K562 (cell line): ENCODE data around the gene TREH. TPM values are rescaled to one million over a fixed set of nuclear protein-coding genes. Genes with fewer than 3 reads are reported as not detected.

Experiments
- KAT7 ChIP-seq: sonication (generic); formaldehyde crosslinking; IDR thresholded peaks from 2 replicates; pipeline ENCODE4 v1.8.0; 2022; ENCODE audit warnings: missing genetic modification reagents, mild to moderate bottlenecking, borderline replicate concordance
- polyA plus RNA-seq, 8 experiments: library from polyadenylated mRNA; depleted of rRNA in 4 of 8; stranded (reverse) in 5 of 8; unstranded in 3 of 8; fragments of >200 nt; fragmentation: Nextera tagmentation in 2 of 8; fragmentation: Illumina TruSeq in 1 of 8; extraction: Ambion mirVana in 2 of 8; extraction: Trizol in 1 of 8; gene quantifications; 2 replicates each; pipeline versions ENCODE4 v1.2.1 to v1.2.3, GENCODE V29; 2011 to 2014; ENCODE audit warnings: inconsistent platforms in 1 of 8, missing spikeins in 1 of 8
- total RNA-seq, 7 experiments: library from RNA; depleted of rRNA in 6 of 7; stranded (reverse); fragments of >200 nt in 6 of 7; fragmentation: Illumina TruSeq in 2 of 7; extraction: Trizol in 2 of 7; gene quantifications; 2 replicates each; pipeline versions ENCODE4 v1.2.1 to v1.2.3, GENCODE V29; 2011 to 2021; ENCODE audit warnings: low replicate concordance in 1 of 7
- TF ChIP-seq, protein P1 (sequence below), 3 experiments: fragments of 200-800 bp in 1 of 3; sonication (Bioruptor generic) in 1 of 3; sonication (generic) in 1 of 3; formaldehyde crosslinking in 1 of 3; IDR thresholded peaks; 2 replicates each; pipeline versions ENCODE4 v1.6.1 to v1.8.0; 2016 to 2022; ENCODE audit warnings: mild to moderate bottlenecking in 2 of 3, missing compliant biosample characterization in 2 of 3, missing genetic modification characterization in 2 of 3, missing genetic modification reagents in 1 of 3
- TF ChIP-seq, protein P2 (sequence below): sonication (generic); formaldehyde crosslinking; IDR thresholded peaks from 2 replicates; pipeline ENCODE4 v1.8.0; 2023; ENCODE audit warnings: mild to moderate bottlenecking, missing genetic modification reagents
- TF ChIP-seq, protein P3 (sequence below), 2 experiments: fragments of 450-650 bp; IDR thresholded peaks; 2 replicates each; pipeline ENCODE4 v1.6.1; 2016
- TF ChIP-seq, protein P4 (sequence below): fragments of 450-650 bp; IDR thresholded peaks from 2 replicates; pipeline ENCODE4 v1.7.1; 2018; ENCODE audit warnings: mild to moderate bottlenecking, low read depth; ENCODE audit not compliant: partially characterized antibody
- TF ChIP-seq, protein P5 (sequence below): fragments of 450-650 bp; IDR thresholded peaks from 2 replicates; pipeline ENCODE4 v1.6.1; 2017; ENCODE audit warnings: antibody characterized with exemption, mild to moderate bottlenecking

The TREH gene
- total and polyA plus RNA-seq, 9 of the 15 experiments (the other 6 are each of a cell fraction or from before 2014, with no cell fraction given), result 0.09 to 0.20 (median 0.11) TPM; not detected in 6

DNA sequence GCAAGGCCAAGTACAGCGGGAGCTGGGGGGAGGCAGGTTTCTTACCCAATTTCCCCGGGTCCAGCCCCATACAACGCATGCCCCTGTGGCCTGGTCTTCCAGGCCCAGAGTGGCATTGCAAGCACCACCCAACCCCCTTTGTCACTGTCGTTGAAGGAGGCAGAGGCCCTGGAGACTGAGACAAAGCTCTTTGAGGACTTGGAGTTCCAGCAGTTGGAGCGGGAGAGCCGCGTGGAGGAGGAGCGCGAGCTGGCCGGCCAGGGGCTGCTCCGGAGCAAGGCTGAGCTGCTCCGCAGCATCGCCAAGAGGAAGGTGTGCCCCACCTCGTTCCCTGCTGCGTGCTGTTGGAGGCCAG is 44.2 kb downstream of the TREH start (continued):
- TF ChIP-seq, protein P1, sequence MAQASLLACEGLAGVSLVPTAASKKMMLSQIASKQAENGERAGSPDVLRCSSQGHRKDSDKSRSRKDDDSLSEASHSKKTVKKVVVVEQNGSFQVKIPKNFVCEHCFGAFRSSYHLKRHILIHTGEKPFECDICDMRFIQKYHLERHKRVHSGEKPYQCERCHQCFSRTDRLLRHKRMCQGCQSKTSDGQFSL (CRISPR knock-in tag; IDR thresholded peaks at IDR 0.05), result 0 out of 2 replicates have a peak, but pooled peaks have one; percentile 18
- TF ChIP-seq, protein P1 (tag; IDR thresholded peaks at IDR 0.05), result no peak
- TF ChIP-seq, protein P2, sequence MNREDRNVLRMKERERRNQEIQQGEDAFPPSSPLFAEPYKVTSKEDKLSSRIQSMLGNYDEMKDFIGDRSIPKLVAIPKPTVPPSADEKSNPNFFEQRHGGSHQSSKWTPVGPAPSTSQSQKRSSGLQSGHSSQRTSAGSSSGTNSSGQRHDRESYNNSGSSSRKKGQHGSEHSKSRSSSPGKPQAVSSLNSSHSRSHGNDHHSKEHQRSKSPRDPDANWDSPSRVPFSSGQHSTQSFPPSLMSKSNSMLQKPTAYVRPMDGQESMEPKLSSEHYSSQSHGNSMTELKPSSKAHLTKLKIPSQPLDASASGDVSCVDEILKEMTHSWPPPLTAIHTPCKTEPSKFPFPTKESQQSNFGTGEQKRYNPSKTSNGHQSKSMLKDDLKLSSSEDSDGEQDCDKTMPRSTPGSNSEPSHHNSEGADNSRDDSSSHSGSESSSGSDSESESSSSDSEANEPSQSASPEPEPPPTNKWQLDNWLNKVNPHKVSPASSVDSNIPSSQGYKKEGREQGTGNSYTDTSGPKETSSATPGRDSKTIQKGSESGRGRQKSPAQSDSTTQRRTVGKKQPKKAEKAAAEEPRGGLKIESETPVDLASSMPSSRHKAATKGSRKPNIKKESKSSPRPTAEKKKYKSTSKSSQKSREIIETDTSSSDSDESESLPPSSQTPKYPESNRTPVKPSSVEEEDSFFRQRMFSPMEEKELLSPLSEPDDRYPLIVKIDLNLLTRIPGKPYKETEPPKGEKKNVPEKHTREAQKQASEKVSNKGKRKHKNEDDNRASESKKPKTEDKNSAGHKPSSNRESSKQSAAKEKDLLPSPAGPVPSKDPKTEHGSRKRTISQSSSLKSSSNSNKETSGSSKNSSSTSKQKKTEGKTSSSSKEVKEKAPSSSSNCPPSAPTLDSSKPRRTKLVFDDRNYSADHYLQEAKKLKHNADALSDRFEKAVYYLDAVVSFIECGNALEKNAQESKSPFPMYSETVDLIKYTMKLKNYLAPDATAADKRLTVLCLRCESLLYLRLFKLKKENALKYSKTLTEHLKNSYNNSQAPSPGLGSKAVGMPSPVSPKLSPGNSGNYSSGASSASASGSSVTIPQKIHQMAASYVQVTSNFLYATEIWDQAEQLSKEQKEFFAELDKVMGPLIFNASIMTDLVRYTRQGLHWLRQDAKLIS (CRISPR knock-in tag), result peak; percentile 44; the same call in 1 of the 2 replicates
- TF ChIP-seq KAT7 (CRISPR knock-in tag), result 0 out of 2 replicates have a peak, but pooled peaks have one; percentile 33
- TF ChIP-seq, protein P3, sequence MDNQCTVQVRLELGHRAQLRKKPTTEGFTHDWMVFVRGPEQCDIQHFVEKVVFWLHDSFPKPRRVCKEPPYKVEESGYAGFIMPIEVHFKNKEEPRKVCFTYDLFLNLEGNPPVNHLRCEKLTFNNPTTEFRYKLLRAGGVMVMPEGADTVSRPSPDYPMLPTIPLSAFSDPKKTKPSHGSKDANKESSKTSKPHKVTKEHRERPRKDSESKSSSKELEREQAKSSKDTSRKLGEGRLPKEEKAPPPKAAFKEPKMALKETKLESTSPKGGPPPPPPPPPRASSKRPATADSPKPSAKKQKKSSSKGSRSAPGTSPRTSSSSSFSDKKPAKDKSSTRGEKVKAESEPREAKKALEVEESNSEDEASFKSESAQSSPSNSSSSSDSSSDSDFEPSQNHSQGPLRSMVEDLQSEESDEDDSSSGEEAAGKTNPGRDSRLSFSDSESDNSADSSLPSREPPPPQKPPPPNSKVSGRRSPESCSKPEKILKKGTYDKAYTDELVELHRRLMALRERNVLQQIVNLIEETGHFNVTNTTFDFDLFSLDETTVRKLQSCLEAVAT (IDR thresholded peaks at IDR 0.05), result no peak
- TF ChIP-seq, protein P4, sequence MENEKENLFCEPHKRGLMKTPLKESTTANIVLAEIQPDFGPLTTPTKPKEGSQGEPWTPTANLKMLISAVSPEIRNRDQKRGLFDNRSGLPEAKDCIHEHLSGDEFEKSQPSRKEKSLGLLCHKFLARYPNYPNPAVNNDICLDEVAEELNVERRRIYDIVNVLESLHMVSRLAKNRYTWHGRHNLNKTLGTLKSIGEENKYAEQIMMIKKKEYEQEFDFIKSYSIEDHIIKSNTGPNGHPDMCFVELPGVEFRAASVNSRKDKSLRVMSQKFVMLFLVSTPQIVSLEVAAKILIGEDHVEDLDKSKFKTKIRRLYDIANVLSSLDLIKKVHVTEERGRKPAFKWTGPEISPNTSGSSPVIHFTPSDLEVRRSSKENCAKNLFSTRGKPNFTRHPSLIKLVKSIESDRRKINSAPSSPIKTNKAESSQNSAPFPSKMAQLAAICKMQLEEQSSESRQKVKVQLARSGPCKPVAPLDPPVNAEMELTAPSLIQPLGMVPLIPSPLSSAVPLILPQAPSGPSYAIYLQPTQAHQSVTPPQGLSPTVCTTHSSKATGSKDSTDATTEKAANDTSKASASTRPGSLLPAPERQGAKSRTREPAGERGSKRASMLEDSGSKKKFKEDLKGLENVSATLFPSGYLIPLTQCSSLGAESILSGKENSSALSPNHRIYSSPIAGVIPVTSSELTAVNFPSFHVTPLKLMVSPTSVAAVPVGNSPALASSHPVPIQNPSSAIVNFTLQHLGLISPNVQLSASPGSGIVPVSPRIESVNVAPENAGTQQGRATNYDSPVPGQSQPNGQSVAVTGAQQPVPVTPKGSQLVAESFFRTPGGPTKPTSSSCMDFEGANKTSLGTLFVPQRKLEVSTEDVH, result no peak
- TF ChIP-seq, protein P5, sequence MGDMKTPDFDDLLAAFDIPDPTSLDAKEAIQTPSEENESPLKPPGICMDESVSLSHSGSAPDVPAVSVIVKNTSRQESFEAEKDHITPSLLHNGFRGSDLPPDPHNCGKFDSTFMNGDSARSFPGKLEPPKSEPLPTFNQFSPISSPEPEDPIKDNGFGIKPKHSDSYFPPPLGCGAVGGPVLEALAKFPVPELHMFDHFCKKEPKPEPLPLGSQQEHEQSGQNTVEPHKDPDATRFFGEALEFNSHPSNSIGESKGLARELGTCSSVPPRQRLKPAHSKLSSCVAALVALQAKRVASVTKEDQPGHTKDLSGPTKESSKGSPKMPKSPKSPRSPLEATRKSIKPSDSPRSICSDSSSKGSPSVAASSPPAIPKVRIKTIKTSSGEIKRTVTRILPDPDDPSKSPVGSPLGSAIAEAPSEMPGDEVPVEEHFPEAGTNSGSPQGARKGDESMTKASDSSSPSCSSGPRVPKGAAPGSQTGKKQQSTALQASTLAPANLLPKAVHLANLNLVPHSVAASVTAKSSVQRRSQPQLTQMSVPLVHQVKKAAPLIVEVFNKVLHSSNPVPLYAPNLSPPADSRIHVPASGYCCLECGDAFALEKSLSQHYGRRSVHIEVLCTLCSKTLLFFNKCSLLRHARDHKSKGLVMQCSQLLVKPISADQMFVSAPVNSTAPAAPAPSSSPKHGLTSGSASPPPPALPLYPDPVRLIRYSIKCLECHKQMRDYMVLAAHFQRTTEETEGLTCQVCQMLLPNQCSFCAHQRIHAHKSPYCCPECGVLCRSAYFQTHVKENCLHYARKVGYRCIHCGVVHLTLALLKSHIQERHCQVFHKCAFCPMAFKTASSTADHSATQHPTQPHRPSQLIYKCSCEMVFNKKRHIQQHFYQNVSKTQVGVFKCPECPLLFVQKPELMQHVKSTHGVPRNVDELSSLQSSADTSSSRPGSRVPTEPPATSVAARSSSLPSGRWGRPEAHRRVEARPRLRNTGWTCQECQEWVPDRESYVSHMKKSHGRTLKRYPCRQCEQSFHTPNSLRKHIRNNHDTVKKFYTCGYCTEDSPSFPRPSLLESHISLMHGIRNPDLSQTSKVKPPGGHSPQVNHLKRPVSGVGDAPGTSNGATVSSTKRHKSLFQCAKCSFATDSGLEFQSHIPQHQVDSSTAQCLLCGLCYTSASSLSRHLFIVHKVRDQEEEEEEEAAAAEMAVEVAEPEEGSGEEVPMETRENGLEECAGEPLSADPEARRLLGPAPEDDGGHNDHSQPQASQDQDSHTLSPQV, result no peak
